ENCODE data around the gene CNTF.
"Not testable (repeated sequence)": the region's sequence is repeated elsewhere in the genome, so short reads cannot be mapped to it uniquely, and the experiment has no call there.

CNTF gene

GRCh38 chr11:58622344-58622743 is at the start of gene CNTF:
Gene CNTF, plus strand, starts transcription at chr11:58622665. Its CDS starts 88 bp downstream, at chr11:58622753.
- no peak for DNase-seq

DNA sequence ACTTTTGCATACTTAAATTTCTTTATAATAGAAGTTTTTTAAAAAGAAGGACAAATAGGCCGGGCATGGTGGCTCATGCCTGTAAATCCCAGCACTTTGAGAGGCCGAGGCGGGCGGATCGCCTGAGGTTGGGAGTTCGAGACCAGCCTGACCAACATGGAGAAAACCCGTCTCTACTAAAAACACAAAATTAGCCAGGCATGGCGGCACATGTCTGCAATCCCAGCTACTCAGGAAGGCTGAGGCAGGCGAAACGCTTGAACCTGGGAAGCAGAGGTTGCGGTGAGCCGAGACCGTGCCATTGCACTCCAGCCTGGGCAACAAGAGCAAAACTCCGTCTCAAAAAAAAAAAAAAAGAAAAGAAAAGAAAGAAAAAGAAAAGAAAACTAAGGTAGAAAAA is 49.6 kb upstream of the CNTF start:
- DNase-seq, result not testable (repeated sequence)

DNA sequence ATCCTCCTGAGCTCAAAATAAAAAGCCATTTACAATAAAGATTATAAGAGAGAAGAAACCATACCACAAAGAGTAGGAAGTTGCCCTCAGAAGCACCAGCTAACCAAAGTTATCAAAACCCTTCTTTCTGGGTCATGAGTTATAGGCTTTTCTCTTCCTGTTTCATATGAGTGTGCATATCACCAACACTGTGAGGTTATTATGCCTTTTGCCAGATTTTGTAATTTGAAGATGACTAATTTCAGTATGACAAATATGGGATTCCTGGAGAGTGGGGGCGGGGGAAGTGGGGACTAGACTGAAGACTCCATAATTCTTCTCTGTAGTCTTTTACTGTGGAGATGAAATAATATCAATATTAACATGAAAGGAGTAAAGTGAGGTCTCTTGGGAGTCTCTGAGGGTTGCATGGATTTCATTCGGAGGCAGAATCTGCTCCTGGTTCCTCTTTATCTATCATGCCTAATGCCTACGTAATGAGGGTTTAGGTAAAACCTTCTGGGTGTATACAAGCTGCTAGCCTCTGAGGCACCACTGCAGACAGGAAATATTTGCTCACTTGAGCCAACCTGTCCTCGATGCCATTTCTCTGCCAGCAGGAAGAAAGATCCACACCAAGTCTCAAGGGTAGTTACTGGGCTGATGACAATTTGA is 48.9 kb upstream of the CNTF start:
- DNase-seq, result peak; percentile 30

GRCh38 chr11:58574881-58575280 is 47.6 kb upstream of the CNTF start:
- no peak for DNase-seq

DNA sequence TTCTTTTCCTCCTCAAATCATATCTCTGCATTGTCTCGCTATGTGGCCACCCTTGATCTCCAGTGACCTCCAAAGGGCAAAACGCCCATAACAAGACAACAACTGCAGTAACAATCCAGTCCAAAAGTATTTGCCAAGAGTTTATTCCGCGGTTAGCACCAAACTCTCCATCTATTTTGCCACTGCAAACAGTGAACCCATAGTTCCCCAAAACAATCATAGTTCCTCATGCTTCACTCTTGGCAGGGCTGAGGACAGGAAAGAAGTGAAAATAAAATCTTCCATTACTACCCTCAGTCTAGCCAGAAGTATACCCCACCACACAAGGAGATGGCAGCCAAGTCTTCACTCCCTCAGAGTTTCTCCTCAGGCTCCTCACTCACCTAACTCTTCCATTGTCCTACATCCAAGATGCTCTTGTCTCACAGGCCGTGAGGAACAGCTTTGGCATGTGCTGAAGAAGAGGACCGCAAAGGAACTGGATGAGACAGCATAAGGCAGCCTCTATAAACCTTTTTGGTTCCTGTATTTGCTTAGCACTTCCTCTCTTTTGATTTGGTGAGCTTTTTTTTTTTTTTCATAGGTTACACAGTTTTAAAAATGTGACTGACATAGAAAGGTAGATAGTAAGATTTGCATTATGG is 47.0 kb upstream of the CNTF start, which contains the start of gene LPXN:
Gene LPXN (minus strand): TSS at position 480 of the 644 bp plus-strand sequence. CDS start 84 bp downstream, at position 396.
- DNase-seq, result no peak

DNA sequence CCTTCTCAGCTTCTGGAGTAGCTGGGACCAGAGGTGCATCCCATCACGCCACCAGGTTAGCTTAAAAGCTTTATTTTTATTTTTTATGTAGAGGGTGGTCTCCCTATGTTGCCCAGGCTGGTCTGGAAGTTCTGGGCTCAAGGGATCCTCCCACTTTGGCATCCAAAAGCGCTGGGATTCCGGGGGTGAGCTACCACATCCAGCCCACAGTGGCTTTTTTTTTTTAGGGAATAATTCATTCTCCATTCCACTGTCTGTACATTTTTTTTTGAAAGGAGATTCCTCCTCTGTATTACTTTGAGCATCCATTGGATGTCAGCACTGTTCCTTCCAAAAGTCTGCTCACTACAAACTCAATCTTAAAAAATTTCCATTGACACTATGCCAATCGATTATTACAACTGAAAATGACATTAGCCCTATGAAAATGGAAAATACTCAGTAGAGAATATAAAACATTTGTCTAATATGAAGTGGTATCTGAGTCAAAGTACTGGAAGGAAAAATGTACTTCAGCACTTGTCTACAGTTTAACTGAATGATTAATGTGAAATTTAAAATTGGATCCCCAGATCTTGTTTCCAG is 45.5 kb upstream of the CNTF start:
- DNase-seq, result no peak

DNA sequence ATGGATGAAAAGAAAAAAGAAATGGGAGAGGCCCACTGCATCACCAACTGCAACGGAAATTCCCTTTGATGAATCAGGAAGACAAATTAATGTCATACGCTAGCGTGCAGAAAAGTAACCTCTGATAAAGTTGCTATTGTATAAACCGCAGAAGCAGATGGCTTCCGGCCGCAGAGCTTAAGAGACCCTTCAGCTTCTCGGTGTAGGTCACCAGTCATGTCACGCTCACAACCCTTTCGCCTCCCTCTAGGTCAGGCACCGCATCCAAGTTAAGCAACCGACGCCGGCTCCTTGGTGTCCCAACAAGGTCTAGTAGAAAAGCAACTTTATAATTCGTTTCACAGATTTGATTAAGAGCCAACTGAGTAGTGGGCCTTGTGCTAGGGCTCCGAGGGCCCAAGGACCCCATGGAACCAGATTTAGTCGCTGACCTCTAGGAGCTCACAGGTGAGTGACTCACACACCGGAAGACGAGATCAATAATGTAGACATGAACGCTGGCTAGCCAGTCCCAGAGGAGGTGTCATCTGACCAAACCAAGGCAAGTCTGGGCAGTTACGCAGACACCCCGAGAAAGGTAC is 44.8 kb upstream of the CNTF start:
- DNase-seq, result peak; percentile 46

- DNase-seq, result peak; percentile 99
Measured at GRCh38 chr11:58578136-58578634, 44.3 kb upstream of the CNTF start.

DNA sequence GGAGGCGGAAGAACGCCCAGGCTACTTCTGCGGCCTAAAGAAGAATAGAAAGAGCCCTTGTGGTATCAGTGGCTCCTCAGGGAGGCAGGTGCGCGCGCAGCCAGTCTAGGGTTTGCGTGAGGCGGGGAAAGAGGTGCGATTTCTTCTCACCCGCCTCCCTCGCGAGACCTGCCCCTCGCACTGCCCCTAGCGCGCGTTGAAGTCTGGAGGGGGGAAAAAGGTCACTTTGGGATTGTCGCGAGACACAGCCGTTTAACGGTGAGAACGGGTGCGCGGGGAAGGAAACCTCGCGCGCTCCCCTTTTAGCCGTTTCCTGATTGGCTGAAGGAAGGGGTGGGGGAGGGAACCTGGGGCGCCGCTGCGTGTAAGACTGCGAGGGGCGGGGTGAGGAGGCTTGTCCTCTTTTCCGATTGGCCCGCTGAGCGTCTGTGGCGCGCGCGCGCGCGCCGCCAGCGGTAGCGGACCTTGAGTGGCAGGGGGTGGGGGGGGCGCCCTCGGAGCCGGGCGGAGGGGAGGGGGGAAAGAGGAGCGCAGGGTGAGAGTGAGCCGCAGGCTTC is 43.8 kb upstream of the CNTF start, which contains the start of gene ZFP91:
Gene ZFP91 (plus strand): TSS at position 429 of the 557 bp plus-strand sequence. CDS start 219 bp downstream, outside the sequence.
- peak; percentile 98 for DNase-seq

GRCh38 chr11:58579192-58580129 is 43.0 kb upstream of the CNTF start:
- DNase-seq, result peak; percentile 88

GRCh38 chr11:58580311-58580710 is 42.2 kb upstream of the CNTF start:
- no peak for DNase-seq

DNA sequence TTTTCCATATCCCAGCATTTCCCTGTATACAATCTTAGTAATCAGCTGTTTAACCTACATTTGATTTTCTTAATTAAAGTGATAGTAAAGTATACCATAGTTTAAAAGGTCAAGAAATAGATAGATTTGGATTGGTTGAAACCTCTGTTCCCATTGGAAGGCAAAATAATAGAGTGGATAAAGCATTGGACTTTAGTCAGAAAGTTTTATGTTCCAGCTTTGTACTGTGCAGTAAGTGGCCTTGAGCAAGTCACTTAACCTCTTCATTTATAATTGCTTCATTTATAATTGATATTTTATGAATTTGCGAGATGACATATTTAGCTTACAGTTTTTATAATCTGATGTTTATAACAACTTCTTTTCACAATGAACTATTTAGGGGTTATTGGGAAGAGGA is 40.0 kb upstream of the CNTF start:
- DNase-seq, result no peak

- no peak for DNase-seq
Measured at GRCh38 chr11:58586998-58587397, 35.5 kb upstream of the CNTF start.

DNA sequence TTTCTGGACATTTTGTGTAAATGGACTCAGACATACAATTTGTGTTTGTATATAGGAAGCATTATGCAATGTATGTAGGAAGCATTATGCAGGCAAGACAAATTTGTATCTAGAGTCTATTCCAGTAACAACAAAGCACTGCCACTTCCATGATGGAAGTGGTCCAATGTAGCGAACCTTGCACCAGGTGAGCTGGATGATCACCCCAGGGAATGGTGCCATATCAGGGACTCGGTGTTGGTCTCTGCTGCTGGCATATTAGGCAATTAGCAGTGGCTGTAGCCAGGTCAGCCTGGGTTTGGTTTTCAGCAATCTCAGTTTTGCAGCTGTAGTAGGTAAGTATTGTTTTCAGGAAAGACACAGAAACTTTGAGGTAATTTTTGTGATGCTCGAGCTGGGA is 30.8 kb upstream of the CNTF start:
- DNase-seq, result no peak

DNA sequence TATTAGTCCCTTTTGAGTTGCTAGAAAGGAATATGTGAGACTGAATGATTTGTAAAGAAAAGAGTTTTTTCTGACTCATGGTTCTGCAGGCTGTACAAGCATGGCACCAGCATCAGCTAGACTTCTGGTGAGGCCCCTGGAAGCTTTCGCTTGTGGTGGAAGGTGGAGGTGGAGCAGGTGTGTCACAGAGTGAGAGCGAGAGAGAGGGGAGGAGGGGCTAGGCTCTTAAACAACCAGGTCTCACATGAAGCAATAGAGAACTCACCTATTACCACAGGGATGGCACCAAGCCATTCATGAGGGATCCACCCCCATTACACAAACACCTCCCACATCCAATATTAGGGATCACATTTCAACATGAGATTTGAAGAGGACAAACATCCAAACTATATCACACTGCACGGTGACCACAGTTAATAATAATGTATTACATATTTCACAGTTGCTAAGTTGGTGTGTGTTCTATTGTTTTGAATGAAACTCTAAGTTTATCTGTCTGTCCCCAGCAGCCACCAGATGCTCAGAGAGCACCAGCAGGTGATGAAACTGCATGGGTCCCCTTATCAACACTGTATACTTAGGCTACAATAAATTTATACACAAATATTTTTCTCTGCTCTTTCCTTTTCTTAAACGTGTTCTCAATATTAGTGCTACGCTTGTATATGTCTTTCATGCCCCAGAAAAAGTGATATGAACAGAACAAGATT is 29.5 kb upstream of the CNTF start:
- peak; percentile 90 for DNase-seq

DNA sequence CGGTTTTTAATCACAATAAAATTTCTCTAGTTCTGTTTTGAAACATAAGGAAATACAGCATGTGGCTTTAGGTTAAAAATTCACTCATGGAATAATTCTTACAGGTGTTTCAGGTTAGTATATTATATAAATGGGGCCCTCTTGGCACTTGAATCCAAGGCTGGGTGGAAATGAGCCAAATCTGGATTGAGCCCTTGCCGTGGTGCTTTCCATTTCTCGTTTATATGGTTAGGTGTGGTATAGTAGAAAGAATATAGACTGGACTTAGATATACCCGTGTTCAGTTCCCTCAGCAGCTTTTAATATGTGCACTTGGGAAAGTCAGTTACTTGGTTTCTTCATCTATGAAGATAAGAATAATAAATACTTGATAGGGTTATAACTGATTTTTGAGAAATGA is 27.6 kb upstream of the CNTF start:
- DNase-seq, result no peak

DNA sequence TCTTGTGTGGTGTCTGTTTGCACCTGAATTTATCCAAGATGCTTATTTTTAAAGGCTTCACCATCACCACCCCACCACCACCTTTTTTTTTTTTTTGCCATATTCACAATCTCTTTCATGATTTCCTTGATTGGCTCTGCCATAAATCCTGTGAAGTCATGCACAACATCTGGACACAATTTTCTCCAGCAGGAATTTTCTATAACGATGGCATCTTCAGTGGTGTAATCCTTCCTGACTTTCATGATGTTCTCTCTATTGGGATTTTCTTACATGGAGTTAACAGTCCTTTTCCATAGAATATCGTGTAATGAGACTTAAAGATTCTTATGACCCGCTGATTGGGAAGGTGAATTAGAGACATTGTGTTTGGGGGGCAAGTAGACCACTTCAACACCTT is 25.8 kb upstream of the CNTF start:
- no peak for DNase-seq

DNA sequence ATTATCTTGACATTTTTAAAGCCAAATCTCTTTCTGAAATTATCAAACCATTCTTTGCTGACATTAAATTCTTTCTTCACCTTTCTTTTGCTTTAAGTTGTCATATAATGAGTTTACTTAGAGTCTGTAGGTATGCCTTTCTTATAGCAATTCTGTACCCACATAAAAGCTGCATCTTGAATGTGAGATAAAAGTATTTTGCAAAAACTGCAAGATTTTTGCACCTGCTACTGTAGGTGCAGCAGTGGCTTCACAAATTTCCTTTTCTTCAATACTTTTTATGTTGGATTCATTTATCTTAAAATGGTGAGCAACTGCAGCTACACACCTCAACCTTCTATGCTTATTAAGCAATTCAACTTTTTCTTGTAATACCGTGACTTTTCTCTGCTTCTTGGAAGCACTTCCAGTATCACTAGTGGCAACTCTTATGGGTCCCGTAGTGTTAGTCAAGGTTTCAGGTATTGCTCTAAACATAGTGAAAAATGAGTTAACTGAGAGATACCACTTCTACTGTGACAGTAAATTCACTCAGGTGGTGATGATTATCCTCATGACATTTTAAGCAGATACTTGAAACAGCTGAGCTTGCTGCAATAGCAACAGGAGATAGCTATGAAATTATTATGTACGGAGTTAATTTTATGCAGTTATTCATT is 24.9 kb upstream of the CNTF start:
- no peak for DNase-seq

DNA sequence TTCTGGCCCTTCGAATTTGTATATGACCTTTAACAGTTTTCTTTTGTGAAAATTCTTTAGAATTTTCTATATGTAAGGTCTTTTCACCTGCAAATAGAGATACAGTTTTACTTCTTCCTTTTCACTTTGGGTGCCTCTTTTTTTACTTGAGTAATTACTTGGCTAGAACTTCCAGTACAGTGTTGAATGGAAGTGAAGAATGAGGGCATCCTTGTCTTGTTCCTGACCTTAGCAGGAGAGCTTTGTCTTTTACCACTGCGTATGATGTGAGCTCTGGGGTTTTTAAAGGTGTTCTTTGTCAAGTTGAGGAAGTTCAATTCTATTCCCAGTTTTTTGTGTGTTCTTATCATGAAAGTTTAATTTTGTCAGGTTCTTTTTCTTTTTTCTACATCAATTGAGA is 22.0 kb upstream of the CNTF start:
- no peak for DNase-seq

DNA sequence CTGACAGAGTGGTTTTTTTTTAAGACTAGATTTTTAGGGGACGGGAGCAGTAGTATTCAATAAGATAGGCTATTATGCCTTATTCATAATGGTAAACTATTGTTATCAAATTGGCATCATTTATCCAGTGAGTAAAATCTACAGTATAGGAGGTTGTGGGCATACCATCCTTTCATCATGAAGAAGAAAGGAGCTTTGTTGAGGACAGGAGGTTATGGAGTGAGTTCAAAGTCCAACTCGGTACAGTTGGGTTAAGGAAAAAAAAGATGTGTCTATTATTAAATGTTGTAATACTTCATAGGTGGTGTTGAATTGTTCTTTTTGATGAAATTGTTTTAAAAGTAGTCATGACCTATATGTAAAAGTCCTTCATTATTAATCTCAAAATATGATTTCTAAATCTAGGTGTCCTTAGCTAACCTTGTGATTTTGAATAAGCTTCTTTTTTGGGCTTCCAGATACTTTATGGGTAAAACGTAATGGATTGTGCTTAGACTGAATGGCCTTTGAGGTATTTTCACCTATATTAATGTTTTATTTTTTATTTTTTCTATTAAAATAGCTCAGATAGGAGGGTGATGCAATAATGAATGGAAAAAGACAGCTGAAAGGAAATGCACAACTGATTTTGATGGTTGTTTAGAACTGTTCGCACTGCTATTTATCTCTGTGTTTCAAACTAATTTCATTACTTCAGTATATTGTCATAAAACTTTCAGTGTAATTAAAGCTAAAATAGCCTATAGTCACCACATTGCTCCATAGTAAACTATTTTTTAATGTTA is 15.3 kb upstream of the CNTF start:
- no peak for DNase-seq

All from NCI-H2029 (cell line).